Measurements from ENCODE around the gene PEX26.
"Not testable (repeated sequence)": the region's sequence is repeated elsewhere in the genome, so short reads cannot be mapped to it uniquely, and the experiment has no call there.

The PEX26 gene

DNA sequence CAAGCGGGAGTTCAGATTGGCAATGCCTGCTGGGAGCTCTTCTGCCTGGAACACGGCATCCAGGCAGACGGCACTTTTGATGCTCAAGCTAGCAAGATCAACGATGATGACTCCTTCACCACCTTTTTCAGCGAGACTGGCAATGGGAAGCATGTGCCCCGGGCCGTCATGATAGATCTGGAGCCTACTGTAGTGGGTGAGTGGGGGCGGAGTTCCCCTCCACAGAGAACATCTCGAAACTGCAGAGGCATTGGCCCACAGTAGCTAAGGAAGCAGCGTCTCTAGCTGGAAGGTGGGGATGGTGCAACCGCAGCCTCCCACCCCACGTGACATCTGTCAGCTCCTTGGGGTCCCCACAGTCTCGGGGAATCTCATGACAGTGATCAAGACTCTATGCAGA is 43.7 kb downstream of the PEX26 start:
- DNase-seq = no peak

DNA sequence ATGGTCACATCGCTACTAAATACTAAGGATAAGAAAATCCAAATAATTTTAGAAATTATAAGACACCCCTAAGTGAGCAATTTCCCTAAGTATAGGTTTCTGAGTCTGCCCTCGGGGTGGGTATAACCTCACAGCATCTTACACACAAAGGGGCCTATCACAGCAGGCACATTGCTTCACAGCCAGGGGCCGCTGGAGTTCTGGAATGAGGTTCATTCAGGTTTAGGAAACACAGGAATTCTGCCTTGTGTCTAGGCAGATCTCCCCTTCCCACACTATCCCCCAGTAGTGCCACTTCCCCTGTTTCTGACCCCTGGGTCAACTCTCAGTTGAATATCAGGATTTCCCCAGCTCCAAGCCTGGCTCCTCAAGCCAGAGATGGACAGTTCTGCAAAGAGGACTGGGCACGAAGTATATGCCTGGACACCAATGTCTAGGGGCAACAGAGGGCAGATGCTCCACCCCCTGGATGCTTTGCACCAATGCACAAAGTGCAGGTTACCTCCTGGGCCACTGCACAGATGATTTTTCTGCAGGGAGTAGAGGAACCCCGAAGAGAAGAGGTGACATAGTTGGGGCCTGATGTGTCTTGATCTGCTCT is 44.3 kb downstream of the PEX26 start:
- no peak for DNase-seq

DNA sequence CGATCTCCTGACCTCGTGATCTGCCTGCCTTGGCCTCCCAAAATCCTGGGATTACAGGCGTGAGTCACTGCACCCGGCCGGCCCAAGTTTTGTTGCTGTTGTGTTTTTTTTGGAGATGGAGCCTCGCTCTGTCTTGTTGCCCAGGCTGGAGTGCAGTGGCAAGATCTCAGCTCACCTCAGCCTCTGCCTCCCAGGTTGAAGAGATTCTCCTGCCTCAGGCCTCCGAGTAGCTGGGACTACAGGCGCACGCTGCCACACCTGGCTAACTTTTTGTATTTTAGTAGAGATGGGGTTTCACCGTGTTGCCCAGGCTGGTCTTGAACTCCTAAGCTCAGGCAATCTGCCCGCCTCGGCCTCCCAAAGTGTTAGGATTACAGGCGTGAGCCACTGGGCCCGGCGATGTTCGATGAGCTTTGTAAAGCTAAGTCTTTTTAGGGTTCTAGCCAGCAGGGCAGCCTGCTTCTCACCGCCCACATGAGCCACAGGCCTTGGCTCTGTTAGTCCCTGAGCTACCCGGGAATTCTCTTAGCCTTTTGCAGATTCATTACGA is 45.8 kb downstream of the PEX26 start:
- DNase-seq = not testable (repeated sequence)

DNA sequence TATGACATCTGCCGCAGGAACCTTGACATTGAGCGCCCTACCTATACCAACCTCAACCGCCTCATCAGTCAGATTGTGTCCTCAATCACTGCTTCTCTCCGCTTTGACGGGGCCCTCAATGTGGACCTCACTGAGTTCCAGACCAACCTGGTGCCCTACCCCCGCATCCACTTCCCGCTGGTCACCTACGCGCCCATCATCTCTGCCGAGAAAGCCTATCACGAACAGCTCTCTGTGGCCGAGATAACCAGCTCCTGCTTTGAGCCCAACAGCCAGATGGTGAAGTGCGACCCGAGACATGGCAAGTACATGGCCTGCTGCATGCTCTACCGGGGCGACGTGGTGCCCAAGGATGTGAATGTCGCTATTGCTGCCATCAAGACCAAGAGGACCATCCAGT is 48.8 kb downstream of the PEX26 start:
- DNase-seq = no peak

DNA sequence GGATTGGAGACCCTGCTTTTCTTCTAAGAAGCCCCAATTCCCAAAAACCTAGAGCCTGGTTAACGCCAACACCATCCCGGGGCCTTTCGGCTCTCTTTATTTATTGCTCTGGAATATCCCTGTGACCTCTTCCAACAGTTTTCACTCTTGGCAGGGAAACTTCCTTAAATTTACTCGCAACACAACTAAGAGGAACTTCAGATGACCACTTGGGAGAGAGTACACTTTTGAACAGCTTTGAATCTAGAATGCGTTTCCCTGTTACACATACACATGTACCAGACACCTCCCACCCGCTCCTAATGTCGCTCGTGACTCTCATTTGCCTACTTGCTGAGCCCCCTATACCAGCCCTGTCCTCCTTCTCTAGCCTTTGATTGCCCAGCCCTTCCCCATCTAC is 52.2 kb downstream of the PEX26 start:
- no peak for DNase-seq

DNA sequence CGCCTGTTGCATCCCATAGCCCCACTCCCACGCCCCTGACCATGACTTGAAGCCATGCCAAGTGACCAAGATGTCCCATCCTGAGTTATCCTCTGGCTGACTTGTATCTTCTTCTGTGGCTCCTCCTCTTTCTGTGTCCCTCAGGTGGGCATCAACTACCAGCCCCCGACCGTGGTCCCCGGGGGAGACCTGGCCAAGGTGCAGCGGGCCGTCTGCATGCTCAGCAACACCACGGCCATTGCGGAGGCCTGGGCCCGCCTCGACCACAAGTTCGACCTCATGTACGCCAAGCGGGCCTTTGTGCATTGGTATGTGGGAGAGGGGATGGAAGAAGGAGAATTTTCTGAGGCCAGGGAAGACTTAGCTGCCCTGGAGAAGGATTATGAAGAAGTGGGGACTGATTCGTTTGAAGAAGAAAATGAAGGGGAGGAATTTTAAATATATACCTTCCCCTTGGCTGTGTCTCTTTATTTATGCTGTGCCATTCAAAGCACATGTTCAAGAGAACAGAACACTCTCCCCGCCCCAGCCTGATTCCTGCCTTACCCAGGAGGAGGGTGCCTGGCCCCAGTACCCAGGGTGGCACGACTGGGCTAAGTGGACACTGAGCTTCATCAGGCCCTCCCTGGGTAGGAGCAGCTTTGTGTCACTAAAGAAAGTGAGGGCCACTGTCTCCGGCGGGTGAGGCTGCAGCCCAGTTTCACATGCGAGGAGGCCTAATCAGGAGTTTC is 53.1 kb downstream of the PEX26 start:
- DNase-seq = no peak

DNA sequence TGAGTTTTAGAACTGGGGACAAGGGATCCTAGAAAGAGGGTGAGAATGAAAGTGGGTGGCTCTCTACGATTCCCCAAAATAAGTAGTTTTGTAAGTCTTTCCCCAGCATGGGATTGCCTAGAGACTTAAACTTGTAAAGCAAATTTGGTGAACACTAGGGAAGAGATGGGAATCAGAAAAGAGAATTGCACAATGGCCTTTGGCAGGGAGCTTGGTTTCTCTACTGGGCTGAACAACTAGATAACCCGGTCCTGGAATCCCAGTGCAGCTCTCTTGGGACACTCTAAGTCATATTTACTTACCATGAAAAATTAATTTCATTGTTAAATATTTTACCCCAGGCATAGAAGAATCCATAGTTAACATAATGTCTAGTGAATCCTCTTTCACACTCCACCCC is 55.7 kb downstream of the PEX26 start:
- DNase-seq = no peak

DNA sequence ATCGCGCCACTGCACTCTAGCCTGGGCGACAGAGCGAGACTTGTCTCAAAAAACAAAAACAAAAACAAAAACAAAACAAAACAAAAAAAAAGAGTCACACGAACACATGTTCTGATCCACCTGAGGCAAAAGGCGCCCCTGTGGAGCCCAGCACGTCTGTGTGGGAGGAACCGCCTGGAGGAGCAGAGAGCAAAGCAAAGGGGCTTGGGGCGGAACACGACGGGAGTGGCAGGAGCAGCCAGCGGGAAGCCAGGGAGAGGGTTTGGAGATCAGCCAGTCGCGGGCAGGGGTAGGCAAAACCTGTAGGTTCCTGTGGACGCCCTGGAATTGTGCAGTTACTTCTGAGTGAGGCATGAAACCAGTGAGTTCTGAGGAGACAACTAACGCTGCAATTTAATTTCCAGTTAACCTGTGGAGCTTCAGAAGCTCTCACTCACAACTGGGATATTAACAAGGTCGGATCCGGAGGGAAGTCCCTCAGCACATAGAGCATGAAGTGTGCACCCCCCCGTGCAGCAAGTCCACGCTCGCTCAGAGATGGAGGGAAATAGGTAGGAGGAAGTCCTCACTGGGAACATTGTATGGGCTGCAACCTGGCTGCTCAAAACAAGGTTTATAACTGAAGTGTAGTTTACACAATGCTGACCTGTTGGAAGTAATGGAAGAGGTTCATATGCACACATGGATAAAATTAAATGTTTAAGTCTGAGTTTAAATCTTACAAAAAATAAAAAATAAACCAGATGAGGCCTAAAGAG is 59.0 kb downstream of the PEX26 start:
- DNase-seq = no peak

DNA sequence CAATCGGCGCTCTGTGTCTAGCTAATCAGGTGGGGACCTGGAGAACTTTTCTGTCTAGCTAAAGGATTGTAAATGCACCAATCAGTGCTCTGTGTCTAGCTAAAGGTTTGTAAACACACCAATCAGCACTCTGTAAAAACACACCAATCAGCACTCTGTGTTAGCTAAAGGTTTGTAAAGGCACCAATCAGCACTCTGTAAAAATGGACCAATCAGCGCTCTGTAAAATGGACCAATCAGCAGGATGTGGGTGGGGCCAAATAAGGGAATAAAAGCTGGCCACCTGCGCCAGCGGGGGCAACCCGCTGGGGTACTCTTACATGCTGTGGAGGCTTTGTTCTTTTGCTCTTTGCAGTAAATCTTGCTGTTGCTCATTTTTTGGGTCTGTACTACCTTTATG is 63.2 kb downstream of the PEX26 start:
- DNase-seq = not testable (repeated sequence)

DNA sequence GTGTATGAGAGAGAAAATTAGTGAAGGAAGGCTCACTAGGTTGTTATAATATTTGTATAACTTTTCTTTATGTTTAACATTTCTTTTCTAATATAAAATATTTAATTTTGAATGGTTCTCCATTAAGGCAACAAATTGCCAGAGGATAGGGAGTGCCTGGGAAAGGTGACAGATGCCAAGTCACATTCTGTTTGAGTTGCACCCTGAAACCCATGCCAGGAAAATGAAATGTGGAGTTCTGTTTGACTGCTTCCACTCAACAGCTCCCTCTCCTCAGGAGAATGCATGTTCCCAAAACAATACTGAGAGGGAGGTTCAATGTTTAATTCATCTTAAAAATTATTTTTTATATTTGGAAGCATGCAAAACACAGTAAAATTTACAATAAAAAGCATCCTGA is 66.3 kb downstream of the PEX26 start:
- DNase-seq = no peak

DNA sequence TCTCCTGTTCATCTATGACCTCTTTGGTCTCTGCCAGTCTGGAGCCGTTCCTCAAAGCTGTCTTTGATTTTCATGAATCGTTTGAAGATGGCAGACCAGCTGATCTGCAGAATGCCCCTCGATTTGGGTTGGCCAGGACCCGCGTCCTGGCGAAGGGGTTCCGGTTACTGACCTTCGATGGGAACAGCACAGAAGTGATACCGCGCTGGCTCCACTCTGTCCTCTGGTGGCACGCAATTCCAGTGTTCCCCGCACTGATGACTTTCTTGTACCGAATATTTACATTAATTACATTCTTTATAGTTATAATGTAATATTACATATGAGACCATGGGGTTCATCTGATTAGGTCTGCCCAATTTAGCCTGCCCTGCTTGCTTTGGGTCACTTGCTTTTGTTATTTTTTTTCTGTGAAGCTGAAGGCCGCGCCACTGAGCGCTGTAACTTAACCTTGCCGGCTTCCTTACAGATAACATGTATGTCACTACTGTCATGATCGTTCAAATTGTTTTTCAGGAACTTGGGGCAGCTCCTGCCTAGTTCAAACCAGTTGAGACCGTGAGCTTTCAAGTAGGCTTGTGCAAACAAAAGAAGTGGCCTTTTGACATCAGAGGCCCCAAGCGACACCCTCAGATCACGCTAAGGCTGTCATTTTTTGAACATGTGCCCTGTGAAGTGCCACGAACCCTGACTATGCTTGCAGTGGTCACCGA is 68.0 kb downstream of the PEX26 start:
- no peak for DNase-seq

DNA sequence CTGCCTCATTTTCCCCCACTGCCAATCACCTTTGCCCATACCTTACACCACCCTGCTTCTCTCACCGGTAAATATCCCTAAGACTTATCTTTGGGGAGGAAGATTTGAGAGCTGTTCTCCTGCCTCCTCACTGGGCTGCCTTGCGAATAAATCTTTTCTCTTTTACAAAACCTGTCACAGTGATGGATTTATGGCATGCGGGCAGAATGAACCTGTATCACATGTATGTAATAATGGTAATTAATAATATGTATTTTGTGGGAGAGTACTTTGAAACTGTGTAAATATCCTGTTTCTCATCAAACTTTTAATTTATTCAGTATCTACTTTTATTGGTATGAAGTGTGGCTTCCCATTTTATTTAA is 68.6 kb downstream of the PEX26 start:
- DNase-seq = no peak

DNA sequence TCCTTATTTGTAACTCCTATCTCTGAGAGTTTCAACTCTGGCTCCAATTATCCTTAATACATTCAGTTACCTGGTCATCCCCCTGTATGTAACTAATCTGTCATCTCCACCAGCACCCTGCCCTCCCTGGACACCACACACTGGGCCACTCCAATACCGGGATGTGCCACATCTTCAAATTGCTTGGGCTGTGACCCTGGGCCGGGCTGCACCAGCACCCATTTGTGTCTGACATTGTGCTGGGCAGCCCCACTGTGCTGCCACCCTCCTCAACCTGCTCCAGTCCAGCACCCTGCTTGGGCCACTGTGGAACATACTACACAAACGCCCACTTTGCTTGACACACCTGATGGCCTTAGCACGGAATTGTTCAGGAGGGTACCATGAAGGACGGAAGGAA is 70.0 kb downstream of the PEX26 start:
- no peak for DNase-seq

DNA sequence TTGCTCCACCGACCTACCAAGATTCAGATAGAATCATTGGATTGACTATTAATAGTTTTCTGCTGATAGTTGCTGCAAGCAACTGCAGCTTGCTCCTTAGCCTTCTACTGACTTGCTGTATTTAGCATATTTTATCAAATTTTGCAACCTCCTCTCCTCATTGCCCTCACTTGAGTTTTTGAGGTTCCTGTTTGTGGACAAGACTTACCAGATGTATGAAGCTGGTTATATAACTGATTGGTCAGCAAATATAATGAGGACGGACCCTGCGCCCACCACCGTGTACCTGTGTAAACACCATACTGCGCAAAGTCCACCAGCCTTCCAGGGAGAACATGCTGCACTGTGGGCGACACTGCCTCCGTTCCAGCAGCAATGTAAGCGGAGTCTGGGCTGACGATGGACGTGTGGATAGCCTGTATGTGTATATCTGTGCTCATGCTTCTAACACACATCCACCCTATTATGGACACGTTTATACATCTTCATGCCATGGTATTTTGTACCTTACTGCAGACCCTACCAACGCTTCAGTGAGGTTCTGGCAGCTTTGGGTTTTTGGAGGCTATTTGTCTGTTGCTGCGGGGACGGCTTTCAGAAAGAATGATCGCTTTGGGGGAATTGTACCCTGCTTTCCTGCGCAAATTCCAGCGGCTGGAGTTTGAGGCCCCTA is 70.6 kb downstream of the PEX26 start:
- DNase-seq = no peak

DNA sequence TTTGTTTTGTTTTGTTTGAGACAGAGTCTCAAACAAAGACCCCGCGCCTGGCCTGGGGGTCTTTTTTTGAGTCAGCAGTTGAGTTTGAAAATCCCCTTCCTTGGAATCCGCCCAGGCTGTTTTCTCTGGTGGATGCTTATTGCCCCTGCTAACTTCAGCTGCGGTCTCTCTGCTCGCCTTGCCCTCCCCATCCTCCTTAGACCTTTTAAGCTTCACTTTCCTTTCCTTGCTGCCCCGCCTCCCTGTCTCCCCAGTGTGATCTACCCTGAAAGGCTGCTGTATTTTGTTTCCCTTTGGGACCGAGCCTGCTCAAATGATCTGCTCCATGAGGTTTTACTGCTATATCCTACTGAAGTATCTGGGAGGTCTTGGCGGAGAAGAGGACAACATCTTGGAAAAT is 74.7 kb downstream of the PEX26 start:
- no peak for DNase-seq

DNA sequence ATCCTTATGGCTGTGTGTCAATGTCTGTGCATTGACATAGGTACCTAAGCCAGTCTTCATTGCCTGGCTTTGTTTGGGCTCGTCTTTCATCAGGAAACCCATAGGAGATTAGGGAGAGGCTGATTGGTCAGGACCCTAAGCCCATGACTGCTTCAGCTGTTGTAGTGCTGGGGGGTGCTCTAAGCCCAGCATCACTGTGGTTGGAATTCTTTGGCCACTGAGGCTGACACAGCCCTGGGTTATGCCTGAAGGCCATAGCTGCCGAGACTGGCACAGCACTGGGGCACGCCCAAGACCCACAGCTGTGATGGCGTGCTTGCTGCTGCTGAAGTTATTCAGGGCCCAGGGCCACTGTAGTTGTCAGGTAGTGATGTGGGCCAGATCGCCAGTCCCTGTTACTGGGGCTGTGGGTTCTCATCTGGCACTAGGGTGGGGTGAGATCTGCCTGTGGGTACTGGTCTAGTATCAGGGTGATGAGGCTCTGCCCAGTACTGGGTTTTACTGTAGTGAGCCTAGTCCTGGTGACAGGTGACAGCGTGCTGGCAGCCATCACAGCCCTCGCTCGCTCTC is 77.1 kb downstream of the PEX26 start:
- DNase-seq = no peak

Data from activated effector memory CD4-positive, alpha-beta T cell treated with anti-CD3 and anti-CD28 coated beads, Interleukin-2, amount 50 U/mL, for 16 hours (primary cell).